ENCODE results near the gene TANGO2. TPM values are rescaled to one million over a fixed set of nuclear protein-coding genes. Genes with fewer than 3 reads are reported as not detected.

The TANGO2 gene
- total and polyA plus RNA-seq, 2 of the 8 experiments (the other 6 are each of a cell fraction or from before 2014, with no cell fraction given) = 10.1 to 18.4 TPM

DNA sequence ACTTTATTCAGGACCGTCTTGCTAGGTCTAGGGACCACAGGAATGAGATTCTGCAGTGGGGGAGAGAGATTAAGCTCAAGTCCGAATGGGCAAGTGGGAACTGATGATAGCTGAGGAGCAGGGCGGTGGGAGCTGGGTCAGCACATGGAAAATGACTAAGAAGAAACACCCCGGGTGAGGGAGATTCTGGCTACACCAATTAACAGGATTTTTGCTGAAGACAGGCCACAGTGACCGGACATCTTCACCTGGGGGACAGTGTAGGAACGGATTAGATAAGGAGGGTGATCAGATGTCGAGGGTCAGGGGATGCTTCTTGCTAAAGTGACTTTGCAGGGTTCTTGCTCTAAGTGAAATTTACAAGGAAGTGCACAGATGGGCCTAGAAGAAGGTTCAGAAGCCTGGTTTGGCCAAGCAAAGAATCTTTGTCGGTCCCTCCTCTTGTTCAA lies 50.6 kb downstream of the TANGO2 start:
- no peak overlapping the region for H2BK20ac ChIP-seq (ENCODE audit: low read length)
- no peak overlapping the region for H3K56ac ChIP-seq (replicated peaks; ENCODE audit: insufficient read length, low read depth, low read length)
- H3K9ac ChIP-seq (replicated peaks in 1 of 4; ENCODE audit: extremely low read depth in 1 of 4, low read depth in 3 of 4, low read length in 3 of 4) = no peak overlapping the region
- H4K5ac ChIP-seq (ENCODE audit: insufficient read length, low read depth, low read length) = no peak overlapping the region
- H4K20me1 ChIP-seq (replicated peaks in 1 of 2; ENCODE audit: control insufficient read depth in 1 of 2, insufficient read depth in 2 of 2, low read length in 2 of 2) = no peaks in the 10 kb centered on the region
- H3K23me2 ChIP-seq (ENCODE audit: low read depth, low read length) = no peaks in the 10 kb centered on the region
- H3K14ac ChIP-seq (ENCODE audit: insufficient read length) = no peak overlapping the region
- H2BK15ac ChIP-seq (ENCODE audit: low read length) = no peak overlapping the region
- H3K18ac ChIP-seq (ENCODE audit: extremely low read depth, low read length) = no peak overlapping the region
- DNase-seq (ENCODE audit: low read depth in 1 of 2, low spot score in 2 of 2) = no peak
- no peak overlapping the region for H3K4me2 ChIP-seq (ENCODE audit: insufficient read depth in 1 of 2, low read depth in 2 of 2, low read length in 2 of 2)
- H3K27ac ChIP-seq (ENCODE audit: low read depth, low read length) = no peak overlapping the region
- CTCF ChIA-PET (ENCODE audit: partially characterized antibody) = interaction anchor here (0.7 to 1.1 kb wide), 4 partner anchors 10 to 42 kb away, joined by 3 to 4 read pairs (median 3); no protein-coding TSS in a partner anchor
- no peak overlapping the region for H4K91ac ChIP-seq (replicated peaks; ENCODE audit: insufficient read length, low read length)
- no peak for FAIRE-seq
- H2AFZ ChIP-seq (ENCODE audit: low read length) = no peak overlapping the region
- no peaks in the 10 kb centered on the region for H3K36me3 ChIP-seq (ENCODE audit: control insufficient read depth in 2 of 4, insufficient read depth in 4 of 4, low read length in 3 of 4)
- TF ChIP-seq SIX5 (IDR thresholded peaks at IDR 0.05; ENCODE audit: low read depth, low read length) (no peak), FOSL1 (IDR thresholded peaks at IDR 0.05; ENCODE audit: insufficient read depth, low read depth, low read length) (no peak), CTBP2 (IDR thresholded peaks at IDR 0.05; ENCODE audit: borderline replicate concordance, insufficient read depth, insufficient read length, low read length) (no peak), EGR1 (IDR thresholded peaks at IDR 0.05; ENCODE audit: borderline replicate concordance, low read depth, low read length) (no peak), SP2 (IDR thresholded peaks at IDR 0.05; ENCODE audit: low read length) (no peak), SIN3A (conservative IDR thresholded peaks at IDR 0.05 in 1 of 2, IDR thresholded peaks at IDR 0.05 in 1 of 2; ENCODE audit: low read depth in 1 of 2, low read length in 2 of 2) (no peak)
- H2BK12ac ChIP-seq (ENCODE audit: low read depth, low read length) = no peak overlapping the region
- no peak overlapping the region for H3K23ac ChIP-seq (ENCODE audit: insufficient read length)
- POLR2A ChIA-PET (ENCODE audit: partially characterized antibody) = interaction anchor here (1.3 kb wide), 1 partner anchor 14 kb away, joined by 3 read pairs; no protein-coding TSS in a partner anchor
- no peak overlapping the region for H4K8ac ChIP-seq (ENCODE audit: extremely low read depth, insufficient read depth, low read length)
- no peaks in the 10 kb centered on the region for H3K79me1 ChIP-seq (ENCODE audit: low read depth, low read length)
- peaks cover 0 to 3% (median 0%) of the 10 kb centered on the region in 4 experiments; a peak in 3 of 7 replicates for H3K27me3 ChIP-seq (replicated peaks in 1 of 4; ENCODE audit: control insufficient read depth in 3 of 4, extremely low read depth in 1 of 4, insufficient read depth in 3 of 4, low read length in 3 of 4)
- no peak overlapping the region for H2BK120ac ChIP-seq (replicated peaks; ENCODE audit: low read depth, low read length)
- H2BK5ac ChIP-seq (ENCODE audit: low read depth, low read length) = no peak overlapping the region
- no peaks in the 10 kb centered on the region for H3K9me3 ChIP-seq (ENCODE audit: insufficient read depth in 2 of 2, low read depth in 1 of 2, low read length in 1 of 2)
- H2AK5ac ChIP-seq (ENCODE audit: low read depth, low read length) = no peak overlapping the region
- no peaks in the 10 kb centered on the region for H3K79me2 ChIP-seq (ENCODE audit: control insufficient read depth in 1 of 2, insufficient read depth in 2 of 2, low read length in 2 of 2)
- 84% methylated on average over 8 of the region's 8 CpGs; no CpG with 5 or more reads in 1 of the 2 experiments for WGBS, 2 experiments (ENCODE audit: extremely low coverage in 1 of 2, insufficient coverage in 1 of 2, insufficient read length in 1 of 2, insufficient replicate concordance in 2 of 2, low coverage in 1 of 2, low lambda C conversion rate in 2 of 2, missing lambda C conversion rate in 1 of 2)
- no peaks in the 10 kb centered on the region for H3K4me1 ChIP-seq (replicated peaks in 1 of 4; ENCODE audit: control insufficient read depth in 3 of 4, insufficient read depth in 4 of 4, low read length in 3 of 4)
- no peak overlapping the region for H3K4ac ChIP-seq (replicated peaks; ENCODE audit: insufficient read length, low read depth, low read length)
- H3K4me3 ChIP-seq (ENCODE audit: extremely low read depth in 1 of 4, insufficient read depth in 2 of 4, low read depth in 3 of 4, low read length in 4 of 4) = no peak overlapping the region

Data from H1 (cell line).